Kidney (tissue), 11 donors: ENCODE data around the gene LOC101059915. TPM values are rescaled to one million over a fixed set of nuclear protein-coding genes. Genes with fewer than 3 reads are reported as not detected.
"Not testable (repeated sequence)": the region's sequence is repeated elsewhere in the genome, so short reads cannot be mapped to it uniquely, and the experiment has no call there.

ENCODE experiments used
- DNase-seq, 5 donors: peaks; one replicate each; pipeline ENCODE4 v3.0.0-alpha.2; 2013 to 2020
- FAIRE-seq: peaks from 2 replicates; lab custom pipeline; 2012; peaks lifted over from hg19 to GRCh38; lab: Jason Lieb, UNC
- H3K27ac ChIP-seq, 2 donors: one replicate each; pipeline ENCODE4 v1.7.0; 2013; ENCODE audit warnings: low read depth in 2 of 2, low read length in 2 of 2, inconsistent platforms in 1 of 2
- H3K27me3 ChIP-seq: one replicate; pipeline ENCODE4 v1.7.1; 2013; ENCODE audit warnings: low read length, inconsistent platforms; ENCODE audit not compliant: control insufficient read depth, insufficient read depth
- H3K36me3 ChIP-seq, 3 donors: one replicate each; pipeline versions ENCODE4 v1.7.0 to v1.7.1; 2013; ENCODE audit warnings: low read length in 3 of 3, control low read depth in 1 of 3, inconsistent platforms in 1 of 3; ENCODE audit not compliant: insufficient read depth in 3 of 3, control insufficient read depth in 2 of 3
- H3K4me1 ChIP-seq, 3 donors: one replicate each; pipeline versions ENCODE4 v1.7.0 to v1.7.1; 2013; ENCODE audit warnings: low read length in 3 of 3, inconsistent platforms in 1 of 3, low read depth in 1 of 3; ENCODE audit not compliant: control insufficient read depth in 2 of 3, insufficient read depth in 2 of 3
- H3K4me3 ChIP-seq, 3 donors: one replicate each; pipeline versions ENCODE4 v1.7.0 to v1.8.1; 2013; ENCODE audit warnings: low read length in 3 of 3, control low read depth in 1 of 3, inconsistent platforms in 1 of 3
- H3K9ac ChIP-seq, 3 donors: one replicate each; pipeline versions ENCODE4 v1.7.0 to v1.7.1; 2013; ENCODE audit warnings: low read length in 3 of 3, control low read depth in 1 of 3, inconsistent platforms in 1 of 3
- H3K9me3 ChIP-seq, 3 donors: one replicate each; pipeline versions ENCODE4 v1.7.0 to v1.7.1; 2013; ENCODE audit warnings: low read length in 3 of 3, control low read depth in 1 of 3, inconsistent platforms in 1 of 3; ENCODE audit not compliant: control insufficient read depth in 2 of 3, insufficient read depth in 1 of 3
- intact Hi-C: fragments of 100-400 bp; cut with DNase I; formaldehyde crosslinking; loops from one replicate; pipeline ENCODE4 v1.11.1; 2022
- polyA plus RNA-seq: library from polyadenylated mRNA; stranded (reverse); fragments of 350-450 nt; fragmentation: Illumina TruSeq; extraction: RNeasy Lipid Tissue Mini Kit (QIAGEN cat#74804); gene quantifications from one replicate; pipeline ENCODE4 v1.2.3, GENCODE V29; 2014; ENCODE audit warnings: low read depth, low replicate concordance; ENCODE audit not compliant: insufficient read depth
- total RNA-seq: library from RNA; stranded (reverse); fragmentation: NEBNext Ultra II Directional; extraction: Animal tissue kit (Norgen Biotek cat#: 25700); gene quantifications from one replicate; pipeline ENCODE4 v1.2.1, GENCODE V29; 2021
- donor health status: control.
- donor health status: control.
- donor health status: DM: yes; HTN: yes; CAD: no.
- donor health status: Normal renal cell carcinoma (clear cell type).

The LOC101059915 gene

GRCh38 chrX:71715551-71715950, 48.2 kb downstream of the LOC101059915 start:
- H3K27me3 ChIP-seq, H3K4me3 ChIP-seq, H3K36me3 ChIP-seq, DNase-seq, FAIRE-seq, H3K27ac ChIP-seq, H3K4me1 ChIP-seq, intact Hi-C loops, H3K9me3 ChIP-seq, H3K9ac ChIP-seq: not testable (repeated sequence)

GRCh38 chrX:71716323-71716722, 49.0 kb downstream of the LOC101059915 start:
- H3K9ac ChIP-seq, H3K36me3 ChIP-seq, H3K9me3 ChIP-seq, DNase-seq, H3K27me3 ChIP-seq, FAIRE-seq, H3K4me1 ChIP-seq, H3K27ac ChIP-seq, intact Hi-C loops, H3K4me3 ChIP-seq: not testable (repeated sequence)

GRCh38 chrX:71718185-71718584, 50.8 kb downstream of the LOC101059915 start, which contains the start of gene CXorf49:
CXorf49 (minus strand) TSS chrX:71718285; CDS start chrX:71718151, 134 bp downstream.
- H3K4me1 ChIP-seq, H3K36me3 ChIP-seq, H3K4me3 ChIP-seq, H3K9me3 ChIP-seq, H3K27ac ChIP-seq, H3K9ac ChIP-seq, DNase-seq, H3K27me3 ChIP-seq, FAIRE-seq, intact Hi-C loops: not testable (repeated sequence)

GRCh38 chrX:71719195-71719594, 51.8 kb downstream of the LOC101059915 start:
- H3K4me3 ChIP-seq, H3K9me3 ChIP-seq, H3K4me1 ChIP-seq, FAIRE-seq, H3K36me3 ChIP-seq, H3K27me3 ChIP-seq, H3K27ac ChIP-seq, H3K9ac ChIP-seq, intact Hi-C loops: not testable (repeated sequence)
- DNase-seq, result peak in 1 of 5 donors; percentile 69

GRCh38 chrX:71720289-71720886, 53.0 kb downstream of the LOC101059915 start:
- H3K36me3 ChIP-seq, H3K9ac ChIP-seq, FAIRE-seq: not testable (repeated sequence)

More at GRCh38 chrX:71720289-71720886, 53.0 kb downstream of the LOC101059915 start:
- H3K4me3 ChIP-seq, DNase-seq, intact Hi-C loops, H3K27me3 ChIP-seq, H3K27ac ChIP-seq, H3K9me3 ChIP-seq, H3K4me1 ChIP-seq: not testable (repeated sequence)

Other genes starting within 250 kb of the LOC101059915 start
- gene OGT, start 134.4 kb upstream of the LOC101059915 start, total RNA-seq, result 147 TPM
- 32.2 TPM for gene OGT, start 134.4 kb upstream of the LOC101059915 start, polyA plus RNA-seq
- gene GCNA, start 89.1 kb upstream of the LOC101059915 start, total RNA-seq, result 2.7 TPM
- gene GCNA, start 89.1 kb upstream of the LOC101059915 start, polyA plus RNA-seq, result 1.6 TPM
- gene CXCR3, start 49.0 kb upstream of the LOC101059915 start, total RNA-seq, result 1.7 TPM
- 0.24 TPM for gene CXCR3, start 49.0 kb upstream of the LOC101059915 start, polyA plus RNA-seq
- gene CXorf49, start 50.7 kb downstream of the LOC101059915 start, total RNA-seq, result not detected
- gene CXorf49, start 50.7 kb downstream of the LOC101059915 start, polyA plus RNA-seq, result not detected
- not detected for gene CXorf49B, start 95.8 kb downstream of the LOC101059915 start, total RNA-seq
- not detected for gene CXorf49B, start 95.8 kb downstream of the LOC101059915 start, polyA plus RNA-seq
- 10.8 TPM for gene NHSL2, start 243.3 kb downstream of the LOC101059915 start, total RNA-seq
- 1.3 TPM for gene NHSL2, start 243.3 kb downstream of the LOC101059915 start, polyA plus RNA-seq